ENCODE measurements around the gene MBTPS1.

DNA sequence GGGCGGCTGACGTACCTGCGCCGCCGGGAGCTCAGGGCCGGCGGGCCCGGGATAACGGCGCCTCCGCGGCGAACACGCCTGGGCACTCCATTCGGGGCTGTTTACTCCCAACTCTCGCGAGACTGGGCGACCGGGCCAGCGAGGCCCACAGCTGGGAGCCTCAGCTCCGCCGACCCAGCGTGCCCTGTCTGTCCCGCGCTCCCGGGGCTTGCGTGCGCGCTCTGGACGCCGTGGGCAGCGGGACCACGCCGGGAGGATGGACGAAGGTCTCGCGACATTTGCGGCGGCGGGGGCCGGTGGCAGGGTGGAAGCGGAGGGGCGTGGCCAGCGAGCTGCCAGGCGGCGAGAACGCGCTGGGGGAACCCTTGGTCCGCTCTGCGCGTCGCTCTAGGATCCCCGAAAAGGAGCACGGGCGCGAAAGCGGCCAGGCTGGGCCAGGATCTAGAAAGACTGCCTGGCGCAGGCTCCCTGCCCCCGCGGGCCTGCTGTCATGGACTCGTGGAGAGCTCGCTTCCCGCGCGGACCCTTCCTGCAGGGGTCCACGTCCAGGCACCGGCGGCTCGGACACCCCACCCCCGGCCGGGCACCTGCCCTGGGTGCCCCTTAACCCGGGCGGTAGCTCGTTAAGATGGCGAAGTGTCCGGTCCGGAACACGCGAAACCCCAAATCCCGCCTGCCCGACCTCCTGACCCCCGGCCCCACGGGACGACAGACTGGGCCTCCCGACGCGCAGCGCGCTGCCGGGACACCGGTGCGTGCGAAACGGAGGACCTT is at the start of gene MBTPS1:
- no peak; the same call in 1 of the 2 replicates for TF ChIP-seq NR3C1 (CRISPR knock-in tag; IDR thresholded peaks at IDR 0.05)
- TF ChIP-seq SMC3 (conservative IDR thresholded peaks at IDR 0.05; ENCODE audit: insufficient read depth, low read depth, low read length): no peak
